ENCODE measurements around the gene CFAP74.

CFAP74 gene

GRCh38 chr1:1926886-1927660, 76.5 kb downstream of the CFAP74 start:
- DNase-seq (ENCODE audit: low spot score): no peak

DNA sequence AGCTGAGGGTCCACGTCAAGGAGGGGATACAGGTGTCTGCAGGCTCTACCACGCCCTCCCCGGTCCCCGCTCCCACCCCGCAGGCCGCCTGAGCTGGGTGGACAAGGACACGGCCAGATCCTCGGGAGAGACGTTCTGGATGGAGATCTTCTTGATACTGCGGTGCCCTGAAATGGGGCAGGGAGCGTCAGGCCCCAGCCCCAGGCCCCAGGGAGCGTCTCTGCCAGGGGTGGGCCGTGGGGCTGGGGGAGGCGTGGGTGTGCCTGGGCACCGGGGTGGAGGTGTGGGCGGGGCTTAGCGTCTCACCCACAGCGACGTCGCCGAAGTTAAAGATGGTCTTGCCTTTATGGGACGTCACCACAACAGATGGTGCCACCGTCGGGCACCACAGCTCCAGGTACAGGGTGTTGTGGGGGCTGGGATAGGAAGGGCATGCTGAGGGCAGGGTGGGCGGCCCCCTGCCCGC, 77.2 kb downstream of the CFAP74 start:
- no peak for DNase-seq (ENCODE audit: low spot score)

DNA sequence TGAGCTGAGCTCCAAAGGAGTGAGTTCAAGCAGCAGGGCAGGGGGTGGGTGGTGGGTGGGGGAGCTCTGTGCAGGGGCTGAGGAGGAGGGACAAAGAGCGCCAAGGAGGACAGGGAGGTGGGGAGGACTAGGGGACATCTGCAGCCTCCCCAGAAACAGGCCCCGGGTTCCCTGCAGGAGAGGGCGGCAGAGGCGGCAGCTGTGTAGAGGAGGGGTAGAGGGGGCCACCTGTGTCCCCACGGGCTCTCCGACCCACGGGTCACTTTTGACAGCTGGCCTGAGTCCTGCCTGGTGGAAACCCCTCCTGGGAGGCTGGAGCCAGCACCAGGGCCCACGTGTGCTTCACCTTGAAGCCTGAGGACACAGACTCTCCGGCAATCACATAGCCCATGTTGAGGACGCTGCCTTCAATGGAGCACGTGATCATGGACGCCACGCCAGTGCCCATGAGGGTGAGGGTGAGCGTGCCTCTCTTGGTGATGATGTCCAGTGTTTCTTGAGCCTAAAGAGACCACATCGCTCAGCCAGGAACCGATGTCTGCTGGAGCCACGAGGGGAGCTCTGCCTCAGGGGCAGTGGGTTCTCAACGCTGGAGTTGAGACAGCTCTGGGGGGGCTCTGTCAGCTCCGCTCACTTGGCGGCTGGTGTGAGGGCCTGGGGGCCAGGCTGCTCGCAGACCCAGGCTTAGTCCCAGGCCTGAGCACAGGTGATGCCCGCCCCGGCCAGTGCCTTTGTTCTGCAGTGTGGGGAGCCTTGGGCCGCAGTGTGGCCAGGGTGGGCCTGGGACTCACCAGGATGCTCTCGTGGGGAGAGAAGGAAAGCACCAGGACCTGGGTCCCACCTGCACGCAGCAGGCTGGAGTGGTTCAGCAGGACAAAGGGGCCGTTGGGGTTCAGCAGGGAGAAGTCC, 77.9 kb downstream of the CFAP74 start:
- DNase-seq (ENCODE audit: low spot score): no peak

DNA sequence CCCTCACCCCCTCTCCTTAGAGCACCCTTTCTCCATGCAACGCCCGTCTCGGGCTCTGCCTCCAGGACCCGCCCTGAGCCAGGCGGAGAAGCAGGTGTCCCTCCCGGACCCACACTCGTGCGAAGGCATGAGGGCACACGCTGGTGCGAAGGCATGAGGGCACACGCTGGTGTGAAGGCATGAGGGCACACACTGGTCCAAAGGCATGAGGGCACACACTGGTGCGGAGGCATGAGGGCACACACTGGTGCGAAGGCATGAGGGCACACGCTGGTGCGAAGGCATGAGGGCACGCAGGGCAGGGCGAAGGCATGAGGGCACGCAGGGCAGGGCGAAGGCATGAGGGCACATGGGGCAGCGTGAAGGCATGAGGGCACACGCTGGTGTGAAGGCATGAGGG, 78.7 kb downstream of the CFAP74 start:
- DNase-seq (ENCODE audit: low spot score): no peak

GRCh38 chr1:1924386-1924785, 79.2 kb downstream of the CFAP74 start:
- DNase-seq (ENCODE audit: low spot score): no peak

GRCh38 chr1:1922956-1923833, 80.4 kb downstream of the CFAP74 start:
- no peak for DNase-seq (ENCODE audit: low spot score)

GRCh38 chr1:1922702-1922955, 81.0 kb downstream of the CFAP74 start:
- no peak for DNase-seq (ENCODE audit: low spot score)

DNA sequence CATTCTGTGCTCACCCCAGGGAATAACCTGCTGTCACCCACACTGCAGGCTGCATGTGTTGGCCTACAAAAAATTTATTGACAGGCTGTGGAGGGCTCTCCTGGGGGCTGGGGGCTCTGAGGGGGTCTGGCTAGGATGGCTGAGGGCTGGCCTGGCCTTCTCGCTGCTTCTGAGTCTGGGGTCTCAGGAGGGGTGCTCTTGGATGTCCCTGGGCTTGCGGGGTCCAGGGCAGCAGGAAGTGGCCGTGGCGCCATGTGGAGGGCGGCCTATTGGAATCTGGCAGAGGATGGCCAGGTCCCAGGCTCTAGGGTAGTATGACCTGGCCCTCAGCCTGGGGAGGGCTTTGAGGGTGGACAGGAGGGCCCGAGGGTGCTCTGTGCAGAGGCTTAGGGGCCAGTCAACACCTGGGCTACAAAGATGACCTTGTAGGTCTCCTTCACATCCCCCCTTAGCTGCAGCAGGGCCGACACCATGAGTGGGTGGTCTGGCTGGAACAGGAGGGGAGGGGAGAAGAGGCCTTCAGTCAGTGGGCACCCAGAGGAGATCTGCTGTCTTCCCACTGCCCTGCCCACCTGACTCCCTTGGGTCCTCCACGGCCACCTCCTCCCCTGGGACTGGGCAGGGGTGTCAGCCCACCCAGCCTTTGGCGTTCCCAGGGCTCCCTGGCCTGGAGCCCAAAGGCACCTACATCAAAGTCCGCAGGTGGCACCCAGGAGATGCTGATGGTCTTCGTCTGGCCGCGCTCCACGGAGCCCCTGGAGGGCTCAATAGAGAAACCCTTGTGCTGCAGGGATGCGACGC, 81.5 kb downstream of the CFAP74 start:
- no peak for DNase-seq (ENCODE audit: low spot score)

GRCh38 chr1:1921459-1921862, 82.1 kb downstream of the CFAP74 start:
- DNase-seq (ENCODE audit: low spot score): no peak

DNA sequence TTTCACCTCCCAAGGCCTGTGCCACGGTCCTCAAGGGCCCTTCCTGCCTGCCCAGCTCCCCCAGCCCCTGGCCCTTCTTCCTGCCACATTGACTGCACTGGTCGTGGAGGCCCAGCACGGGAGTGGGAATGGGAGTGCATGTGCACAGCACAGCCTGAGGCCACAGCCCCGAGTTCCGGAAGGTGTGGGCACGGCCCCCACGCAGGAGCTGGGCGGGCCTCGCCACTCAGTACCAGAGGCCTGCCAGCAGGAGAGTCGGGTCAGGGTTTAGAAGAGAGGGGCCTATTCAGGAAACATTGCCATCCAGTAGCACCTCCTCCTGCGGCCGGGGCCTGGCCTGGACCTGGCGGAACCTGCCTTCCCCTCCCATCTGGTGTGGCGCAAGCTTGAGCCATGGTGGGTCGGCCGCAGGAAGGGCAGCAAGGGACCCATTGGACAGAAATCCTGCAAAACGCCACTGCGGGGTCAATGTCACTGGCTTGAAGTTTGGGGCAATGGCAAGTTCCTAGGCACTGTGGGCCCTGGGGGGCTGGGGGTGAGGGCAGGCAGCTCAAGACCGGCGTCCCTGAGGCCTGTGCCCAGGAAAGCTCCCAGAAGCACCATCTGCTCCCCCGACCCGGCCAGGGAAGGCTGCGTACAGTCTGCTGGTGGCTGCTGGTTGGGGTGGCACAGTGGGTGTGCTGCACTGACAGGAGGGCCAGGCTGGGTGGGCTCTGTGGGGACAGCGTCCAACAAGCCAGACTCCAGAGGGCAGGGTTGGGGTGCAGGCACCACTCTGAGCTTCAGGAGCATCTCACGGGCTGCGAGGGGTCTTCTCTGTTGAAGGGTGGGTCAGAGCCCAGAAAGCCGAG, 82.8 kb downstream of the CFAP74 start:
- no peak for DNase-seq (ENCODE audit: low spot score)

DNA sequence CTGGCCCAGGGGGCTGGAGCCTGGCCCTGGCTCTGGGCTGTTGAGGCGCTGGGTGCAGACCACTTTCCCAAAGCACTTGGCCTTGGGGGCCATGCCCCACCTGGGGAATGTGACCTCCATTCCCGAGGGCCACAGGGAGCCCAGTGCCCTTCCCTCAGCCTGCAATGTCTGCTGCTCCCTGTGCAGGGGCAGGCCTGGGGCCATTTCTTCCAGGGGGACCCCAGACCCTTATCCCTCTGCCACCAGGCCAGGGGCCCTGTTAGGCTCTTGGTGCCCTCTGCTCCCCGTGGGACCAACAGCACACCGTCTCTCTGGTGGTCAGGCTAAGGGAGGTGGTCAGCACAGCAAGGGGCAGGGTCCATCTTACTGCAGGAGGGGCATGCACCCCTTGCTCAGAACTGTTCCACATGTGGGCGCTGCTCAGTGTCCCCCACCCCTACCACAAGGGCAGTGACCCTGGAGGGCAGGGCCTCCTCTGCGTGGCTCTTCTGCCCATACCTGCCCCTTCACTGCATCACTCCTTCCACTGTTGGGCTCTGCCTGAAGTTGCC, 83.5 kb downstream of the CFAP74 start:
- DNase-seq (ENCODE audit: low spot score): no peak

DNA sequence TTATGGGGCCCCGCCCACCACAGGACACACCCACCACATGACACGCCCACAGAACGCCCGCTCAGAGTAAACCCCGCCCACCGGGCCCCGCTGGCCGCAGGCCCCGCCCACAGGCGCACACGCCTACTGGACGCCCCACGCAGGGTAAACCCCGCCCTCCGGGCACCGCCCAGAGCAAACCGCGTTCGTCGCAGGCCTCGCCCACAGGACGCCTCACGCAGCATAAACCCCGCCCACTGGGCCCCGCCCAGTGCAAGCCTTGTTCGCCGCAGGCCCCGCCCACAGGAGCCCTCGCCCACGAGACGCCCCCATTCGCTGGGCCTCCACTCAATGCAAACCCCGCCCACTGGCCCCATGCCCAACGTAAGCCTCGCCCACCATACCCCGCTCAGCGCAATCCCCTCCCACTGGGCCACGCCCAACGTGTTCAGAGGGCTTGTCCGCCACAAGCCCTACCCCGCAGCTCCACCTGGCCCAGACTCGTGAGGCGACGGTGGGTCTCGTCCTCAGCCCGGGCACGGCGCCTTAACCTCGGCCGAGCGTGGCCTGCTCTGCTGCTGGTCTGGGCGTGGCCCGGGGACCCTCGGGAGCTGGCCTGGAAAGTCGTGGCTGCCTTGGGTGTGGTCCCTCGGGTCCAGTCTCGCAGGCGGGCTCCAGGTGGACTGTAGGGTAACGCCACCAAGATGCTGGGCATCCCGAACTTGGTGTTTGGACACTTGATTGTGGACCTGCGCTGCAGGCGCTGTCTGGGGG, 84.1 kb downstream of the CFAP74 start:
- DNase-seq (ENCODE audit: low spot score): peak; percentile 100

GRCh38 chr1:1918901-1919303, 84.7 kb downstream of the CFAP74 start, which contains the start of gene TMEM52:
TMEM52 (minus strand) TSS chr1:1919279; CDS start chr1:1919265, 14 bp downstream.
- DNase-seq (ENCODE audit: low spot score): no peak

- peak; percentile 15 for DNase-seq (ENCODE audit: low spot score)
Observed at GRCh38 chr1:1917995-1918900, 85.3 kb downstream of the CFAP74 start.

DNA sequence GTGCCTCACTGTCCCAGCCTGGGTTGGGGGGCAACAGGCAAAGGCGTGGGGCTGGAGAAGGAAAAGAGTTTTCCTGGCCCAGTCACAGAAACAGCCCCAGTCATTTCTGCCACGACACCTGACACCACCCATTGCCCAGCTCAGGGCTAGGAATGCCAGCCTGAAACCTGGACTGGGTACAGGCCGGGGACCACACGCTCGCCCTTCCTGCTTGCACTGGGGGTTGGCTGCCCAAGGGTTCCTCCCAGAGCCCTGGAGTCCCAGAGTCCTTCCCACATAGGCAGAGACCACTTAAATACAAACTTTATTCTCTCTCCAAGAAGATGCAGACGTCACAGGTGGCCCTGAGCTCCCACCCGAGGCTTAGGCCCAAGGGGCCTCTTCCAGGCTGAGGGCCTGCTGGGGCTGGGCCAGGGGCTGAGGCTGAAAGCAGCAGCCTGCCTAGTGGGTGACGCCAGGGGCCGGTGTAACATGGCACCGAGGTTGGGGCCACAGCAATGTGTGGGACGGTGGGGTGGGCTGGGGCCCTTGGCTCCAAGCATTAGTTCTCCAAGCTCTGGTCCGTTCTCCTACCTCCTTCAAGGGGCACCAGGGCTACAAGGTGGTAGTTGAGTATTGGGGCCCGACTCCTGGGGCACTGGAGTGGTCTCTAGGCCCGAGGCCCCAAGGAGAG, 86.1 kb downstream of the CFAP74 start:
- no peak for DNase-seq (ENCODE audit: low spot score)

DNA sequence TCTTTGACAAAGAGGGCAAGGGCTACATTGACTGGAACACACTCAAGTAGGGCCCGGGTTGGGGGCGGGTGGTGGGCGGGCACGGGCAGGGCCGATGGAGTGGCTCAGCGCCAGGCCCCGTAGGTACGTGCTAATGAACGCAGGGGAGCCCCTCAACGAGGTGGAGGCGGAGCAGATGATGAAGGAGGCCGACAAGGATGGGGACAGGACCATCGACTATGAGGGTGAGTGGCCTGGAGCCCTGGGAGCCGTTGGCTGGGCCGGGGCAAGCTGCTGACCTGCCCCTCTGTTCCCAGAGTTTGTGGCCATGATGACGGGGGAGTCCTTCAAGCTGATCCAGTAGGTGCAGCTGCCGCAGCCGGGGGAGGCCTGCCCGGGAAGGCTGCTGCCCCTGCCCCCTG, 86.7 kb downstream of the CFAP74 start:
- DNase-seq (ENCODE audit: low spot score): no peak

- DNase-seq (ENCODE audit: low spot score): no peak
Observed at GRCh38 chr1:1915911-1916840, 87.4 kb downstream of the CFAP74 start.
